Esophagus (tissue), 2 donors: ENCODE results near the gene AMBRA1. TPM values are rescaled to one million over a fixed set of nuclear protein-coding genes. Genes with fewer than 3 reads are reported as not detected.

Source experiments
- H3K27ac ChIP-seq, 2 donors: one replicate each; pipeline ENCODE4 v1.5.1; 2013; ENCODE audit warnings: low read depth in 2 of 2, mild to moderate bottlenecking in 2 of 2, inconsistent platforms in 1 of 2, low read length in 1 of 2, moderate library complexity in 1 of 2
- H3K27me3 ChIP-seq, 2 donors: one replicate each; pipeline ENCODE4 v1.6.1; 2013; ENCODE audit warnings: low read length in 2 of 2, control low read depth in 1 of 2, mild to moderate bottlenecking in 1 of 2; ENCODE audit not compliant: insufficient read depth in 2 of 2, control insufficient read depth in 1 of 2
- H3K36me3 ChIP-seq, 2 donors: one replicate each; pipeline ENCODE4 v1.6.1; 2013; ENCODE audit warnings: low read length in 1 of 2; ENCODE audit not compliant: control insufficient read depth in 2 of 2, insufficient read depth in 2 of 2
- H3K4me1 ChIP-seq, 2 donors: one replicate each; pipeline ENCODE4 v1.6.1; 2013; ENCODE audit warnings: low read length in 1 of 2; ENCODE audit not compliant: control insufficient read depth in 2 of 2, insufficient read depth in 2 of 2
- H3K4me3 ChIP-seq, 2 donors: one replicate each; pipeline ENCODE4 v1.5.1; 2013; ENCODE audit warnings: low read length in 2 of 2, mild to moderate bottlenecking in 2 of 2, low read depth in 1 of 2, moderate library complexity in 1 of 2
- H3K9me3 ChIP-seq, 2 donors: one replicate each; pipeline ENCODE4 v1.6.1; 2013; ENCODE audit warnings: mild to moderate bottlenecking in 2 of 2, low read depth in 1 of 2, low read length in 1 of 2, moderate library complexity in 1 of 2; ENCODE audit not compliant: control insufficient read depth in 2 of 2, insufficient read depth in 1 of 2
- WGBS, 2 donors: extraction: QIAGEN DNeasy Blood & Tissue Kit; methylation state at CpG; one replicate each; pipeline ENCODE4 v1.1.7; 2013; 5-methylcytosine and 5-hydroxymethylcytosine counted together
- polyA plus RNA-seq, 2 donors: library from polyadenylated mRNA; stranded (reverse); fragments of 200-250 nt; gene quantifications; one replicate each; pipeline ENCODE4 v1.2.3, GENCODE V29; 2013
- donor health status: healthy with polysubstance abuse.
- donor health status: Bipolar disorder and iron deficiency.

The AMBRA1 gene
- polyA plus RNA-seq, 2 donors, result 9.0 to 11.2 TPM

DNA sequence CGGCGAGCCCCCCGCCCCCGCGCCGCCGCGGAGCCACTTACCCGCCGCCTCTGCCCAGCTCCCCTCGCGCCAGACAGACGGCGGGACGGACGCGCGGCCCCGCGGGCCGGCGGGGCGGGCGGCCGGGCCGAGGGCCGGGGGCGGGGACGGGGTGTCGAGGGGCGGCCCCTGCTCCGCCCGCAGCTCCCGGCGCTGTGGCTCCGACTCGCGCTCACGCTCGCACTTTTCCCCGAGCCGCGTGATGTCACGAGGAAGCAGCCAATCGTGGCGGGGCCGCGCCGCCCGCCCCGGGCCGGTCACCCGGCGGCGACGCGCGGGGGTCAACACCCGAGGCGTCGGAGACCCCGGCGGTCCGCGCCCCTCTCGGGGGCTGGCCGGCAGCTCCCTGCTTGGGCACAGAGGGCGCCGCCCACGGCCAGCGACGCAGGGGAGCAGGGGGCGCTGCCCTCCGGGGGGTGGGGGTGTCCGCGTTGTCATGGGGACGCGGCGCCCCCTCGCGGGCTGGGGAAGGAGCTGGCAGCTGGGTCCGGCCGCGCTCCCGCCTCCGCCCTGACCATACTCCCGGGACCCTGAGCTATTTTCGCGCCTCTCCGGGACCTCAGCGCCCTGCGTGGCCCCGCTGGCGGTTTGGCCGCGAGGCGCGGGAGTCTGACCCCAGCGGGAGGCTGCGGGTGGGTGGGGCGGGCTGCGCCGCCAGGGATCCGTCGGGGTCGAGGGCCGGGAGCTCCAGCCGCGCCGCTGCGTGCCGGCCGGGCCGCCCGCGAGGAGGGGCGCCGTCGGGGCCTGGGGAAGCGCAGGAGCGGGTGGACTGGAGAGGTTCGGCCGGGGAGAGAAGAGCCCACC, 202.0 kb downstream of the AMBRA1 start, which contains the start of gene CHRM4:
Gene CHRM4 (minus strand): TSS at position 199 of the 843 bp plus-strand sequence. CDS start 5,219 bp downstream, outside the sequence.
- no peak within 1 kb of the TSS for H3K27ac ChIP-seq

DNA sequence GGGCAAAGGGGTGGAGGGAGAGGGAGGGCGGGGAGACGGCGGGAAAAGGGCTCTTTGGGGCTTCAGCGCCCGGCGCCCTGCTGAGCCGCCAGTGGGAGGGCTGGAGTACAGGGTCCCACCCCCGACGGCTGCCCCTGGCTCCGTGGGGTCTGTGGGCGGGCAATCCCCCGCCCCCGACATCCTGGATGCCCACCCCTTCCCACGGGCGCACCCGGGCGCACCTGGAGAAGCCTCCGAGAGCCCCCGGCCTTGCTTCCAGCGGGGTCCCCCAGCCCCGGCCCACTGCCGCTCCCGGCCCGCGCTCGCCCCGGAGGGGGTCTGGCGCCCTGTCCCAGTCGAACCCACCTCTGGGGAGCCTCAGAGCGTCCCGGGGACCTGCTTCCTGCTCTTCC, 202.6 kb downstream of the AMBRA1 start:
- peaks cover 4 to 19% of the 10 kb centered on the region in 2 donors for H3K27me3 ChIP-seq
- H3K9me3 ChIP-seq, result no peaks in the 10 kb centered on the region
- WGBS, 2 donors, result 0 to 1% methylated on average over 11 to 31 of the region's 31 CpGs
- peak overlapping the region in 1 of 2 donors; percentile 46 for H3K4me3 ChIP-seq
- H3K4me1 ChIP-seq, result peaks cover 19 to 22% of the 10 kb centered on the region in 2 donors
- no peak overlapping the region for H3K27ac ChIP-seq
- peaks cover 0 to 5% of the 10 kb centered on the region in 2 donors for H3K36me3 ChIP-seq

More for the DNA sequence above, 202.0 kb downstream of the AMBRA1 start, which contains the start of gene CHRM4:
- Histone ChIP-seq H3K4me1 (peaks cover 19 to 22% of the 10 kb centered on the region in 2 donors), H3K4me3 (peak within 1 kb of the TSS; percentile 24 to 46), H3K27me3 (peaks cover 4 to 19% of the 10 kb centered on the region in 2 donors), H3K36me3 (peaks cover 3 to 6% of the 10 kb centered on the region in 2 donors), H3K9me3 (no peaks in the 10 kb centered on the region)
- 1 to 2% methylated on average over 83 to 123 of the region's 123 CpGs for WGBS, 2 donors

DNA sequence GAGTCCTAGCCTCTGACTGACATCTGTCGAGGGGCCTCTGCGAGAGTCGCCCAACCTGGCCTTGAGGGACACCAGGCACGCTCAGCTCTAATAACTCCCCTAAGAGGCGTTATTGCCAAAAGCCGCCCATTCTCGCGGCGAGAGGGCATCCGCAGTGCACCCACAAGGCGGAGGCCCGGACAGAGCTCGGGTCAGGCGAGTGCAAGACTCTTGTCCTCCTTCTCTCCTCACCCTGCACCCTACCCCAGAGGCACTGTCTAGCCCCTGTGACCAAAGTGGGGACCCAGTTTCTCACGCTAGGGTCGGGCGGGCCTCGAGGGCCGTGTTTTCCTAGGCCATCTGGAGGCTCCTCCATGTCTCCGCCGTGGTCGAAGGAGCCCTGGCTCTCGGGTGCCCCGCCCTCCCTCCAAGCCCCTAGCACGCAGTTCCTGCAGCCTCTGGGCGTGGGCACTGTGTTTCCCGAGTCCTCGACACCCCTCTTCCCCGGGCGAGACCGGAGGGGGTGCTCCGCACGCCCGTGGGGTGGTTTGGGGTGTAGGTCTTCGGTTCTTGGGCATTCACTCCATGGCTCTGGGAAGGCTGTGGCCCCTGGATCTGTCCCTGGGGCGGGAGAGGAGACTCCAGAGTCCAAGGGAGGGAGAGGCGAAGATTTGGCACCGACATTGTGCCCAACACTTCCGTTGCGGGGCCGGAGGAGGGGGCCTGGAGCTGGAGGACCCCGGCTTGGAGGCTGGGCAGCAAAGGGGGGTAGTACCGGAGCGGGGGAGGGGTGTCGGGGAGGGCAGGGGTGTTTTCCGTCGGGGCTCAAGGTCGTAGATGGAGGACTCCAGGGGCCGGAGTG, 203.3 kb downstream of the AMBRA1 start:
- H3K27ac ChIP-seq, result no peak overlapping the region
- peaks cover 19 to 22% of the 10 kb centered on the region in 2 donors for H3K4me1 ChIP-seq
- 6 to 7% methylated on average over 47 to 49 of the region's 49 CpGs for WGBS, 2 donors
- H3K4me3 ChIP-seq, result peak overlapping the region in 1 of 2 donors; percentile 26
- H3K36me3 ChIP-seq, result no peaks in the 10 kb centered on the region
- peaks cover 4 to 19% of the 10 kb centered on the region in 2 donors for H3K27me3 ChIP-seq
- no peaks in the 10 kb centered on the region for H3K9me3 ChIP-seq

DNA sequence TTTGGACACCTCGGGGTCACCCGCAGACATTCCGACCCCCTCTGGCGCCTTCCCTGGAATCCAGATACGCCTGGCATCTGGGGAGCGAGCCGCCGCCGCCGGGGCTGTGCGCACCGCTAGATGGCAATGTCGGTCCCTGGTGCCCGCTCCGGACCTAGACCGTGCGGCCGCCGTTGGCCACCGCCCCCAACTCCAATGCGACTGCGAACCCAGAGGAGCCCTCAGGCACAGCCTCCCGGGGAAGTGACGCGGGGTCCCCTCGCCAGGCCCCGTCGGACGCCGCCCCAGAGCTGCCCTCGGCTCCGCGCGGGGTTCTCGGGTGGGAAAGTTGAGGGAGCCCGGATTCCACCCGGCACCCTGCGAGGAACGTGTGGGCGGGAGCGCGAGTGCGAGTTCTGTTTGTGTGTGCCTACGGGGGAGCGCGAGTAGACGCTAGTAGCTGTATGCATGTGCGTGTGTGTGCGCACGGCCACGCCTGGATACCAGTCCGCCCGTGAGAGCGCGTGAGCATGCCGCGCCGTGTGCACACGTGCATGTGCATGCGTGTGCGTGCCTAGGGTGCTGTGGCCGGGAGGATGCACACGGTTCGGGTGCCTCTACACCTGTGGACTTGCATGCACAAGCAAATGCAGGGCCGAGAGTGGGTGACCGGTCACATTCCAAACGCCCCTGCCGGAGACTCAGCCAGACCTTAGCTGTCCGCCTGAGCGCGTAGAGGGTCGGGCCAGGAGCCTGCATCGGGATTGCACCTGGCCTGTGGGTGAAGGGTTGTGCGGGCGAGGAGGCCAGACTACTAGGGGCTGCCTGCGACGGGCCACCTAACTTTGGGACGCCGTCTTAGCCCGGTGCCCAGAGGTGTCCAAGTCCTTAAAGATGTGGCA, 204.1 kb downstream of the AMBRA1 start:
- peaks cover 4 to 19% of the 10 kb centered on the region in 2 donors for H3K27me3 ChIP-seq
- H3K4me1 ChIP-seq, result peaks cover 19 to 22% of the 10 kb centered on the region in 2 donors

DNA sequence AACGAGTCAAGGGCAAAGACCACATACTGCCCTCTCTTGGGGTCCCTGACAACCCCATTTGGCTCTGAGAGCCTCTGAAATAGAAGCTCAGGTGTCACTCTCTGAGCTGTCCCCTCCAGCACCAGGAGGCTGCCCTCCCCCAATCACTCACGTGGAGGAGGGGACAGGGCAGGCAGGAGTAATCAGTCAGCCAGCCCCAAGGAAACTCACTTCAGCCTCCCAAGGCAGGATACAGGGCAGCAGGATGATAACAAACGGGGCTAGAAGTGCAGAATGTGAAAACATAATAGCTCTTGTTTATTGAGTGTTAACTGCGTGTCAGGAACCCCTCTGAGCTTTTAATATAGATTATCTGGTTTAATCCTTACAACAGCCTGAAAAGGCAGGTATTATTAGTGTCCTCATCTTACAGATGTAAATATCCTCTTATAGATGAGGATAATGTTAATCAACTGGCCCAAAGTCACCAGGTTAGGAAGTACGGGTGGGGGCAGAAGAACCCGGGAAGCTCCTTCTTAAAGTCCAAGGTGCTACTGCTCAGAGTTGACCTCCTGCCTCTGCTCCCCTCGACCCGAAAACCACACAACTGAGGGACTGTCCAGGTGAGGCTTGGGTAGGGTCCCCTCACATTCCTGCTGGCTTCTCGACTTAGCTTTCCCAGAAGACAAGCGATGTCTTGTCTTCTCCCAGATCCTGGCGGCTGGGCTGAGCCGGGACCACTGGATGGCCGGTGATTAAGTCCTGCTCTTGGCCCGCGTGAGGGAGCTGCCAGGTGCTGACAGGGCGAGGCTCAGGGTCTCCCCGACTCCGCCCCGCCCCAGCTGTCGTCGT, 205.0 kb downstream of the AMBRA1 start:
- Histone ChIP-seq H3K4me1 (peaks cover 19 to 22% of the 10 kb centered on the region in 2 donors), H3K27ac (no peak overlapping the region), H3K9me3 (no peaks in the 10 kb centered on the region), H3K27me3 (peaks cover 4 to 19% of the 10 kb centered on the region in 2 donors), H3K36me3 (no peaks in the 10 kb centered on the region), H3K4me3 (peak overlapping the region in 1 of 2 donors; percentile 26)
- 6 to 7% methylated on average over 21 of the region's 21 CpGs for WGBS, 2 donors

More for the DNA sequence above, 204.1 kb downstream of the AMBRA1 start:
- H3K9me3 ChIP-seq, result no peaks in the 10 kb centered on the region
- no peak overlapping the region for H3K27ac ChIP-seq
- 1 to 2% methylated on average over 80 of the region's 80 CpGs for WGBS, 2 donors
- no peaks in the 10 kb centered on the region for H3K36me3 ChIP-seq
- peak overlapping the region; percentile 20 to 26 for H3K4me3 ChIP-seq

DNA sequence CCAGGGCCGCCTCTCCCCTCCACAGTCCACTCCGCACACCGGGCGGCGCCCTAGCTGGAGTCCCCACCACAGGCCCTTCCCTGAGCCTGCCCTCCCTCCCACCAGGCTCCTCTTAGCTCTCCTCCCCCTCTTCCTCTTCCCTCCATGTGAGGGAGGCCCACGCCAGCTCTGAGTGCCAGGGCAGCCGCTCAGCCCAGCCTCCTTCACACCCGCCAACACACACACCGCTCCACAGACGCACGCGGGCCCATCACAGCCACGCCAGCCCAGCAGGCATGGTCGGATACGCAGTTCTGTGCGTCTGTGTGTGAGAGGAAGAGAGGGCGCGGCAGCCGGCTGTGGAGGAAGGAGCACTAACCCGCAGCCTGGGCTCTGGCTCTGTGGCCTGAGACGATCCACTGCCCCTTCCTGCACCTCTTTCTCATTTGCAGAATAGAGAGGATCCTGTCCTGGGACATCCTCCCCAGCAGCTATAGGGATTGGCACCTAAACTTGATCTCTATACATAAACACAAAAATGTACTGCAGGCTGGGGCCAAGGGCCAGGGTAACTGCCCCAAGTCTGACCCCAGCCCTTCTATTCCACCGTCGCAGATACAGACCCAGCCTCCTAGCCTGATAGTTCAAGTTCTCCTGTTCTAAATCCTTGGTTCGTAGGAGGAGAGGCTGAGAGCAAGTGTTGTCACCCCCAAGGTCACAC, 205.8 kb downstream of the AMBRA1 start:
- Histone ChIP-seq H3K36me3 (no peaks in the 10 kb centered on the region), H3K9me3 (no peaks in the 10 kb centered on the region), H3K4me3 (no peak overlapping the region), H3K27me3 (peaks cover 4 to 19% of the 10 kb centered on the region in 2 donors), H3K27ac (no peak overlapping the region), H3K4me1 (peaks cover 19 to 22% of the 10 kb centered on the region in 2 donors)
- WGBS, 2 donors, result 23 to 24% methylated on average over 18 to 24 of the region's 24 CpGs

DNA sequence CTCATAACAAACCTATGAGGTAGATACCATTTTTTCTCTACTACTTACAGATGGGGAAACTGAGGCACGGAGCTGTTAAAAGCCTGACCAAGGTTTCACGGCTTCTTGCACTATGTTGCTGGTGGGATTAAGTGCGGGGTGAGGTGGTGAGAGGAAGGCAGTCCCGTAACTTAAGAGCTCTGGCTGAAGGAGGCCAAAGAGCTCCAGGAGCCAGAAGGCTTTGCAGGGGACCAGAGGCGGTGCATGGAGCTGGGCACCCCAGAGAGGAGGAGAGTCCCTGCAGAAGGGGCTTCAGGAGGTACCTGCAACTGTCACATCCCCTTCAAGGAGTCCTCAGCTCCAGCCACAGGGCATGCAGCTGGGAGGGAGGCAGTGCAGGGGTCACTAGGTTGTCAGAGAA, 206.4 kb downstream of the AMBRA1 start:
- H3K4me3 ChIP-seq, result no peak overlapping the region
- no peak overlapping the region for H3K27ac ChIP-seq
- H3K4me1 ChIP-seq, result peaks cover 19 to 22% of the 10 kb centered on the region in 2 donors
- no peaks in the 10 kb centered on the region for H3K36me3 ChIP-seq
- WGBS, 2 donors, result 76 to 79% methylated on average over 5 of the region's 5 CpGs
- H3K27me3 ChIP-seq, result peaks cover 4 to 19% of the 10 kb centered on the region in 2 donors
- H3K9me3 ChIP-seq, result no peaks in the 10 kb centered on the region

DNA sequence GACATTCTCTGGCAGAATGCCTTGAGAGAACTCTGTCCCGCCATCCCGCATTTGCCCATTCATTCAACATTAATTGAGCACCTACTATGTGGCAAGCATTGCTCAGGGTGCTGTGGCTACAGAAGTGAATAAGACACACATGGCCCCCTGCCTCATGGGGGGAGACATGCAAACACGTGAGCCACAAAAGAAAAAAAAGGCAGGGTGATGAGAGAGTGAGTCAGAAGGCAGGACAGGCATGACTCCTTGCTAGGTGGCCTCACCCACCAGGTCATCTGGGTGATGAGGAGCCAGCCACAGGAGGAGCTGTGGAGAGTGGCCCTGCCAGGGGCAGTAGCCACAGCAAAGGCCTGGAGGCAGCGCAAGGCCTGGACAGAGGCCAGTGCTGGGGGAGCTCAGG, 207.1 kb downstream of the AMBRA1 start:
- H3K4me1 ChIP-seq, result peaks cover 12 to 22% of the 10 kb centered on the region in 2 donors
- H3K27ac ChIP-seq, result no peak overlapping the region
- no peaks in the 10 kb centered on the region for H3K36me3 ChIP-seq
- no peaks in the 10 kb centered on the region for H3K9me3 ChIP-seq
- no peak overlapping the region for H3K4me3 ChIP-seq
- WGBS, 2 donors, result 78 to 81% methylated on average over 4 of the region's 4 CpGs
- H3K27me3 ChIP-seq, result peaks cover 4 to 11% of the 10 kb centered on the region in 2 donors
